Measurements from ENCODE around the gene NCOA5. TPM values are rescaled to one million over a fixed set of nuclear protein-coding genes. Genes with fewer than 3 reads are reported as not detected.

NCOA5 gene
- total and polyA plus RNA-seq, 4 donors, result 3.2 to 10.4 (median 8.7) TPM

- no peak for TF ChIP-seq REST (IDR thresholded peaks at IDR 0.05)
- no peak for TF ChIP-seq TAF1 (conservative IDR thresholded peaks at IDR 0.05)
- no peak for TF ChIP-seq ZBTB33 (IDR thresholded peaks at IDR 0.05)
- TF ChIP-seq SP1 (IDR thresholded peaks at IDR 0.05), result no peak
These were observed 40.3 kb upstream of the NCOA5 start (continued) for GRCh38 chr20:46129955-46130481.

GRCh38 chr20:46128310-46129151, 38.8 kb upstream of the NCOA5 start:
- no peaks in the 10 kb centered on the region for H3K27me3 ChIP-seq (ENCODE audit: control insufficient read depth in 4 of 4, insufficient read depth in 4 of 4, low read length in 3 of 4)
- peaks cover 0 to 10% (median 3%) of the 10 kb centered on the region in 4 donors for H3K36me3 ChIP-seq (ENCODE audit: control insufficient read depth in 4 of 4, insufficient read depth in 3 of 4, low read depth in 1 of 4, low read length in 3 of 4)
- no peak for DNase-seq (ENCODE audit: low spot score)
- H3K9ac ChIP-seq (ENCODE audit: low read depth in 1 of 2, low read length in 2 of 2), result no peak overlapping the region
- H3K27ac ChIP-seq (ENCODE audit: low read depth in 1 of 2, low read length in 2 of 2), result no peak overlapping the region
- no peaks in the 10 kb centered on the region for H3K4me1 ChIP-seq (ENCODE audit: control insufficient read depth in 4 of 4, insufficient read depth in 4 of 4, low read length in 3 of 4)
- WGBS, result 56% methylated on average over 16 of the region's 16 CpGs
- TF ChIP-seq TAF1 (conservative IDR thresholded peaks at IDR 0.05) (no peak), JUND (IDR thresholded peaks at IDR 0.05) (no peak), RXRA (IDR thresholded peaks at IDR 0.05) (no peak), RAD21 (IDR thresholded peaks at IDR 0.05) (peak in 1 of 2 donors; percentile 65), NR2F2 (IDR thresholded peaks at IDR 0.05) (no peak), ATF3 (IDR thresholded peaks at IDR 0.05) (no peak), FOXA2 (IDR thresholded peaks at IDR 0.05) (no peak), MAX (IDR thresholded peaks at IDR 0.05) (no peak), CTCF (IDR thresholded peaks at IDR 0.05; ENCODE audit: low read depth, low read length, missing input control) (peak; percentile 31)
- H3K9me3 ChIP-seq (ENCODE audit: control insufficient read depth in 4 of 4, low read length in 3 of 4), result no peaks in the 10 kb centered on the region
- H3K4me3 ChIP-seq (ENCODE audit: low read depth in 1 of 3, low read length in 3 of 3), result no peak overlapping the region
